HG02678 (cell line): Measurements from ENCODE around the gene AKAP13.

Experiments used
- ATAC-seq: cut with Tn5 transposase; IDR thresholded peaks from one replicate; pipeline ENCODE4 v1.9.1; 2021; ENCODE audit warnings: mild to moderate bottlenecking, moderate library complexity; ENCODE audit not compliant: unreplicated experiment

AKAP13 gene

GRCh38 chr15:85711580-85712192 is 331.3 kb downstream of the AKAP13 start:
- ATAC-seq: no peak

- ATAC-seq: no peak
Measured at GRCh38 chr15:85716261-85716660, 335.9 kb downstream of the AKAP13 start.

GRCh38 chr15:85717212-85717611 is 336.8 kb downstream of the AKAP13 start:
- ATAC-seq: no peak

GRCh38 chr15:85718271-85718971 is 338.0 kb downstream of the AKAP13 start:
- peak; percentile 44 for ATAC-seq

- ATAC-seq: no peak
Measured at GRCh38 chr15:85718981-85719380, 338.6 kb downstream of the AKAP13 start.

GRCh38 chr15:85722374-85723152 is 342.2 kb downstream of the AKAP13 start:
- no peak for ATAC-seq

GRCh38 chr15:85723960-85724945 is 343.9 kb downstream of the AKAP13 start:
- no peak for ATAC-seq

- ATAC-seq: no peak
Measured at GRCh38 chr15:85725019-85725418, 344.6 kb downstream of the AKAP13 start.

- ATAC-seq: no peak
Measured at GRCh38 chr15:85725564-85725963, 345.2 kb downstream of the AKAP13 start.

- ATAC-seq: no peak
Measured at GRCh38 chr15:85726454-85726853, 346.1 kb downstream of the AKAP13 start.

- ATAC-seq: no peak
Measured at GRCh38 chr15:85727068-85727467, 346.7 kb downstream of the AKAP13 start.

- peak; percentile 60 for ATAC-seq
Measured at GRCh38 chr15:85730001-85730820, 349.8 kb downstream of the AKAP13 start.

GRCh38 chr15:85733416-85733815 is 353.0 kb downstream of the AKAP13 start:
- no peak for ATAC-seq

- no peak for ATAC-seq
Measured at GRCh38 chr15:85737061-85737460, 356.7 kb downstream of the AKAP13 start.

- ATAC-seq: no peak
Measured at GRCh38 chr15:85741021-85741421, 360.6 kb downstream of the AKAP13 start.

GRCh38 chr15:85741662-85742061 is 361.3 kb downstream of the AKAP13 start:
- no peak for ATAC-seq

GRCh38 chr15:85742186-85742821 is 361.9 kb downstream of the AKAP13 start:
- no peak for ATAC-seq

- no peak for ATAC-seq
Measured at GRCh38 chr15:85743392-85744055, 363.1 kb downstream of the AKAP13 start.

GRCh38 chr15:85744579-85744978 is 364.2 kb downstream of the AKAP13 start:
- no peak for ATAC-seq
